Spinal cord (tissue), 10 donors: Measurements from ENCODE around the gene WDPCP. TPM values are rescaled to one million over a fixed set of nuclear protein-coding genes. Genes with fewer than 3 reads are reported as not detected.
A peak's percentile ranks its signal among the peaks of the same experiment; 100 is the strongest.
"Not testable (repeated sequence)": the region's sequence is repeated elsewhere in the genome, so short reads cannot be mapped to it uniquely, and the experiment has no call there.

Experiments used
- DNase-seq, 6 donors: peaks; one replicate each; pipeline versions ENCODE4 v3.0.0 to v3.0.0-alpha.2; 2013 to 2015; ENCODE audit warnings: low spot score in 6 of 6, low read depth in 4 of 6
- H3K27ac ChIP-seq: one replicate; pipeline ENCODE4 v1.5.1; 2013; ENCODE audit warnings: low read depth, low read length, control low read depth
- H3K27me3 ChIP-seq: one replicate; pipeline ENCODE4 v1.6.1; 2013; ENCODE audit warnings: low read length; ENCODE audit not compliant: control insufficient read depth, insufficient read depth
- H3K36me3 ChIP-seq: one replicate; pipeline ENCODE4 v1.6.1; 2013; ENCODE audit warnings: low read length; ENCODE audit not compliant: control insufficient read depth, insufficient read depth
- H3K4me1 ChIP-seq: one replicate; pipeline ENCODE4 v1.6.1; 2013; ENCODE audit warnings: low read length; ENCODE audit not compliant: control insufficient read depth, insufficient read depth
- H3K4me3 ChIP-seq: one replicate; pipeline ENCODE4 v1.5.1; 2013; ENCODE audit warnings: low read depth, low read length, control low read depth
- H3K9me3 ChIP-seq: one replicate; pipeline ENCODE4 v1.6.1; 2013; ENCODE audit warnings: low read length; ENCODE audit not compliant: control insufficient read depth, insufficient read depth
- WGBS: methylation state at CpG from one replicate; pipeline ENCODE4 v1.1.5; 2013; ENCODE audit warnings: missing lambda C conversion rate; ENCODE audit not compliant: insufficient coverage; 5-methylcytosine and 5-hydroxymethylcytosine counted together
- polyA plus RNA-seq, 2 donors: library from polyadenylated mRNA; unstranded; fragments of 120-200 nt; gene quantifications; one replicate each; pipeline ENCODE4 v1.2.1, GENCODE V29; 2013; ENCODE audit not compliant: insufficient read length in 2 of 2
- total RNA-seq, 2 donors: library from RNA; depleted of rRNA in 1 of 2; stranded (reverse); fragments of 120-200 nt in 1 of 2; fragments of >200 nt in 1 of 2; gene quantifications; one replicate each; pipeline versions ENCODE4 v1.2.3 to v1.2.4, GENCODE V29; 2013 to 2014
- donor health status: healthy.

WDPCP gene
- total and polyA plus RNA-seq, 4 donors, result 9.6 to 40.1 (median 14.2) TPM

- H3K27ac ChIP-seq, result no peak overlapping the region
- WGBS, result no CpG with 5 or more reads among the region's 3 CpGs
- no peaks in the 10 kb centered on the region for H3K27me3 ChIP-seq
- H3K9me3 ChIP-seq, result peaks cover 4% of the 10 kb centered on the region
- no peaks in the 10 kb centered on the region for H3K36me3 ChIP-seq
- H3K4me3 ChIP-seq, result no peak overlapping the region
- DNase-seq, result no peak
- H3K4me1 ChIP-seq, result no peaks in the 10 kb centered on the region
These were observed 215.7 kb downstream of the WDPCP start for GRCh38 chr2:63372549-63372948.

GRCh38 chr2:63369146-63369545, 219.1 kb downstream of the WDPCP start:
- Histone ChIP-seq H3K4me3 (no peak overlapping the region), H3K27ac (no peak overlapping the region), H3K4me1 (no peaks in the 10 kb centered on the region), H3K36me3 (no peaks in the 10 kb centered on the region), H3K27me3 (no peaks in the 10 kb centered on the region), H3K9me3 (peaks cover 4% of the 10 kb centered on the region)
- no CpG with 5 or more reads among the region's 1 CpG for WGBS
- no peak for DNase-seq

- H3K4me3 ChIP-seq, result no peak overlapping the region
- H3K4me1 ChIP-seq, result no peaks in the 10 kb centered on the region
- H3K27ac ChIP-seq, result no peak overlapping the region
- no peaks in the 10 kb centered on the region for H3K36me3 ChIP-seq
- no peaks in the 10 kb centered on the region for H3K27me3 ChIP-seq
- H3K9me3 ChIP-seq, result no peaks in the 10 kb centered on the region
- no CpG with 5 or more reads among the region's 1 CpG for WGBS
- DNase-seq, result peak in 2 of 6 donors; percentile 2 to 3
These were observed 223.4 kb downstream of the WDPCP start for GRCh38 chr2:63364866-63365265.

- not testable (repeated sequence) for H3K36me3 ChIP-seq, H3K27me3 ChIP-seq, H3K4me1 ChIP-seq, DNase-seq, H3K27ac ChIP-seq, H3K9me3 ChIP-seq, H3K4me3 ChIP-seq
- no CpG with 5 or more reads among the region's 1 CpG for WGBS
These were observed 230.6 kb downstream of the WDPCP start for GRCh38 chr2:63357722-63358121.

- Histone ChIP-seq H3K36me3 (no peaks in the 10 kb centered on the region), H3K4me3 (no peak overlapping the region), H3K4me1 (no peaks in the 10 kb centered on the region), H3K27me3 (no peaks in the 10 kb centered on the region), H3K9me3 (peaks cover 10% of the 10 kb centered on the region), H3K27ac (no peak overlapping the region)
- DNase-seq, result no peak
- WGBS, result no CpG with 5 or more reads among the region's 2 CpGs
These were observed 240.9 kb downstream of the WDPCP start for GRCh38 chr2:63347361-63347760.

GRCh38 chr2:63346411-63346810, 241.9 kb downstream of the WDPCP start:
- H3K27me3 ChIP-seq, result no peaks in the 10 kb centered on the region
- no peak overlapping the region for H3K4me3 ChIP-seq

GRCh38 chr2:63345285-63345633, 243.0 kb downstream of the WDPCP start:
- no peak for DNase-seq
- WGBS, result 92% methylated on average over 1 of the region's 1 CpG

More at GRCh38 chr2:63346411-63346810, 241.9 kb downstream of the WDPCP start:
- Histone ChIP-seq H3K27ac (no peak overlapping the region), H3K36me3 (no peaks in the 10 kb centered on the region), H3K9me3 (peaks cover 10% of the 10 kb centered on the region), H3K4me1 (no peaks in the 10 kb centered on the region)
- DNase-seq, result no peak

GRCh38 chr2:63344575-63345284, 243.5 kb downstream of the WDPCP start:
- Histone ChIP-seq H3K27ac (no peak overlapping the region), H3K4me1 (no peaks in the 10 kb centered on the region), H3K4me3 (no peak overlapping the region), H3K27me3 (no peaks in the 10 kb centered on the region), H3K36me3 (no peaks in the 10 kb centered on the region), H3K9me3 (peaks cover 8% of the 10 kb centered on the region)
- WGBS, result 94% methylated on average over 2 of the region's 2 CpGs
- DNase-seq, result no peak

More at GRCh38 chr2:63345285-63345633, 243.0 kb downstream of the WDPCP start:
- no peak overlapping the region for H3K27ac ChIP-seq
- H3K36me3 ChIP-seq, result no peaks in the 10 kb centered on the region
- H3K9me3 ChIP-seq, result peaks cover 8% of the 10 kb centered on the region
- H3K4me3 ChIP-seq, result no peak overlapping the region
- no peaks in the 10 kb centered on the region for H3K4me1 ChIP-seq
- no peaks in the 10 kb centered on the region for H3K27me3 ChIP-seq

GRCh38 chr2:63343397-63344109, 244.7 kb downstream of the WDPCP start:
- Histone ChIP-seq H3K27ac (no peak overlapping the region), H3K4me1 (no peaks in the 10 kb centered on the region), H3K36me3 (no peaks in the 10 kb centered on the region), H3K9me3 (peaks cover 8% of the 10 kb centered on the region), H3K4me3 (no peak overlapping the region), H3K27me3 (no peaks in the 10 kb centered on the region)
- DNase-seq, result no peak
- no CpG with 5 or more reads among the region's 1 CpG for WGBS

GRCh38 chr2:63340443-63340842, 247.8 kb downstream of the WDPCP start:
- Histone ChIP-seq H3K4me3 (no peak overlapping the region), H3K36me3 (no peaks in the 10 kb centered on the region), H3K9me3 (peaks cover 8% of the 10 kb centered on the region), H3K27ac (no peak overlapping the region), H3K27me3 (no peaks in the 10 kb centered on the region), H3K4me1 (no peaks in the 10 kb centered on the region)
- no CpG with 5 or more reads among the region's 1 CpG for WGBS
- DNase-seq, result no peak
